Testis (tissue), 2 donors: Measurements from ENCODE around the gene PRKD3.

Experiments used
- CTCF ChIP-seq, 3 experiments: fragments of 450-650 bp in 2 of 3; fragments of 200-600 bp in 1 of 3; sonication (generic) in 1 of 3; IDR thresholded peaks; one replicate each; pipeline ENCODE4 v1.5.1; 2016 to 2019; ENCODE audit warnings: antibody characterized with exemption in 3 of 3, mild to moderate bottlenecking in 2 of 3, moderate library complexity in 1 of 3
- POLR2A ChIP-seq: fragments of 450-650 bp; IDR thresholded peaks from one replicate; pipeline ENCODE4 v1.6.1; 2017; ENCODE audit warnings: antibody characterized with exemption, mild to moderate bottlenecking, moderate library complexity

- TF ChIP-seq CTCF (IDR thresholded peaks at IDR 0.05) (no peak), POLR2A (no peak)
Measured at GRCh38 chr2:37333256-37333655, 8.6 kb upstream of the PRKD3 start.
